NT2/D1 (cell line): Measurements from ENCODE around the gene BANP.
A peak's percentile ranks its signal among the peaks of the same experiment; 100 is the strongest.

ENCODE experiments used
- DNase-seq: peaks from one replicate; pipeline ENCODE4 v3.0.0-alpha.2; 2011; ENCODE audit warnings: low read depth, low spot score
- H3K27me3 ChIP-seq: 2 replicates; pipeline ENCODE4 v1.6.0; 2011; ENCODE audit warnings: mild to moderate bottlenecking; ENCODE audit not compliant: insufficient read length, insufficient read depth
- H3K36me3 ChIP-seq: 2 replicates; pipeline ENCODE4 v1.6.1; 2011; ENCODE audit warnings: mild to moderate bottlenecking, low read length, mixed read lengths; ENCODE audit not compliant: insufficient read depth, insufficient read length
- H3K4me1 ChIP-seq: 2 replicates; pipeline ENCODE4 v1.5.1; 2011; ENCODE audit not compliant: insufficient read depth, insufficient read length
- H3K4me3 ChIP-seq: 2 replicates; pipeline ENCODE4 v1.5.1; 2011; ENCODE audit warnings: low read depth; ENCODE audit not compliant: insufficient read length
- H3K9ac ChIP-seq: 2 replicates; pipeline ENCODE4 v1.6.0; 2011; ENCODE audit warnings: low read depth; ENCODE audit not compliant: insufficient read length
- H3K9me3 ChIP-seq: 2 replicates; pipeline ENCODE4 v1.5.1; 2011; ENCODE audit warnings: mild to moderate bottlenecking, low read length; ENCODE audit not compliant: insufficient read depth
- SUZ12 ChIP-seq: IDR thresholded peaks from 2 replicates; pipeline ENCODE4 v1.6.1; 2011; ENCODE audit not compliant: insufficient read length, insufficient read depth; ENCODE audit errors: extremely low read depth
- YY1 ChIP-seq: IDR thresholded peaks from 2 replicates; pipeline ENCODE4 v1.6.1; 2011; ENCODE audit not compliant: insufficient read length, insufficient read depth
- ZNF274 ChIP-seq: IDR thresholded peaks from 2 replicates; pipeline ENCODE4 v1.6.1; 2011; ENCODE audit warnings: mild to moderate bottlenecking, low read depth, low read length

Gene BANP

GRCh38 chr16:88009563-88010342 is 58.5 kb downstream of the BANP start:
- no peak overlapping the region for H3K4me3 ChIP-seq
- no peak for TF ChIP-seq YY1
- TF ChIP-seq SUZ12: no peak
- TF ChIP-seq ZNF274: no peak
- no peaks in the 10 kb centered on the region for H3K4me1 ChIP-seq
- peaks cover 79% of the 10 kb centered on the region for H3K36me3 ChIP-seq
- no peak overlapping the region for H3K9ac ChIP-seq
- no peaks in the 10 kb centered on the region for H3K27me3 ChIP-seq
- peaks cover 44% of the 10 kb centered on the region for H3K9me3 ChIP-seq
- DNase-seq: peak; percentile 43

GRCh38 chr16:88010343-88010967 is 59.2 kb downstream of the BANP start:
- TF ChIP-seq YY1 (no peak), SUZ12 (no peak), ZNF274 (no peak)
- Histone ChIP-seq H3K4me3 (no peak overlapping the region), H3K9ac (no peak overlapping the region), H3K9me3 (peaks cover 44% of the 10 kb centered on the region), H3K27me3 (no peaks in the 10 kb centered on the region), H3K4me1 (no peaks in the 10 kb centered on the region), H3K36me3 (peaks cover 77% of the 10 kb centered on the region)
- no peak for DNase-seq

DNA sequence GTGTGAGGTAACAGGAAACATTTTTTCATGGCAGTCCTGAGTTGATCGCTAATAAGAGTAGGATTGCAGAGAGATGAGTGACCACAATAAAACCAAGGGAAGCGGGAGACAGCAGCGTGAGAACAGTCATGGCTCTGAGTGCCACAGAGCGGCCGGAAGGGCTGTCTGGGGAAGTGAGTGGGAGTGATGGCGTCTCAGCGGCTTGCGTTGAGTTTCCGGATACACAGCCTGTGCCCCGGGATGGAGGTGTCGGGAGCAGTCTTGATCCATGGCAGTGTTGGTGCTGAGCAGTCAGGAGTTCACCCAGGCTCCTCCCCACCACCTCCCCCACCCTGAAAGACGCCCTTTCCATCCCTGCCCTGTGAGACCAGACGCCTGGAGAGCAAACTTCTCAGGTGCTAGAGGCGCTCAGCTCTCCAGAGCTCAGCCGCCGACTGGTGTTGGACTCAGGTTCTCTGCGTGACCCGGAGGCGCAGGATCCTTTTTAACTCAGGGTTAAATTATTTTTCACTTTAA is 59.8 kb downstream of the BANP start:
- H3K36me3 ChIP-seq: peaks cover 73% of the 10 kb centered on the region
- H3K9me3 ChIP-seq: peaks cover 44% of the 10 kb centered on the region
- H3K4me3 ChIP-seq: no peak overlapping the region
- no peaks in the 10 kb centered on the region for H3K4me1 ChIP-seq
- TF ChIP-seq ZNF274: no peak
- no peak overlapping the region for H3K9ac ChIP-seq
- no peak for DNase-seq
- no peaks in the 10 kb centered on the region for H3K27me3 ChIP-seq

- TF ChIP-seq ZNF274 (no peak), YY1 (no peak), SUZ12 (no peak)
- H3K9me3 ChIP-seq: peaks cover 40% of the 10 kb centered on the region
- no peak for DNase-seq
Observed at GRCh38 chr16:88012360-88012759, 61.1 kb downstream of the BANP start.

GRCh38 chr16:88013091-88013609 is 61.9 kb downstream of the BANP start:
- no peak overlapping the region for H3K9ac ChIP-seq
- H3K27me3 ChIP-seq: no peaks in the 10 kb centered on the region
- H3K36me3 ChIP-seq: peaks cover 75% of the 10 kb centered on the region
- no peak overlapping the region for H3K4me3 ChIP-seq
- peaks cover 32% of the 10 kb centered on the region for H3K9me3 ChIP-seq
- no peaks in the 10 kb centered on the region for H3K4me1 ChIP-seq
- DNase-seq: no peak
- TF ChIP-seq ZNF274 (no peak), YY1 (no peak), SUZ12 (no peak)

More at GRCh38 chr16:88012360-88012759, 61.1 kb downstream of the BANP start:
- Histone ChIP-seq H3K9ac (no peak overlapping the region), H3K27me3 (no peaks in the 10 kb centered on the region), H3K4me3 (no peak overlapping the region), H3K4me1 (no peaks in the 10 kb centered on the region), H3K36me3 (peaks cover 75% of the 10 kb centered on the region)

DNA sequence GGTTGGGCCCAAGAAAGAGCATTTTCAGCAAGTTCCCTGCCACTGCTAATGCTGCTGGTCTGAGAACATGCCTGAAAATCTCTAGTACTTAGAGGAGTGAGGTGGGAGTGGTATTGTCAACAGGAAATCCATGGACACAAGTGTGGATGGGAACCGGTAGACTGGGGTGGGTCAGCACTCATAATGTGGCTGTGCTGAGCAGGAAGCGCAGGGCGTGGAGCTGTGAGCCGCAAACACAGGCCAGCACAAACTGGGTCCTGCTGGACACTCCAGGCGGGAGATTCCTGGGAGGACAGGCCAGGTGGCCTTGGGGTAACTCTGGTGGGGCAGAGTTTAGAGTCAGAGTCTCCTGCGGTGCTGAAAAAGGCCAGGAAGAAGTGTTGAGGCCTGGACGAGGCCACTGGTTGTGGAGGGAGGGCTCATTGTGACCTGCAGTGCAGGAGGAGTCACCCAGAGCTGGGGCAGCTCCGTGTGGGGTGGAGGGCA is 62.6 kb downstream of the BANP start:
- no peak for DNase-seq
- peaks cover 74% of the 10 kb centered on the region for H3K36me3 ChIP-seq
- no peaks in the 10 kb centered on the region for H3K4me1 ChIP-seq
- H3K4me3 ChIP-seq: no peak overlapping the region
- H3K9ac ChIP-seq: no peak overlapping the region
- TF ChIP-seq ZNF274 (no peak), SUZ12 (no peak), YY1 (no peak)
- no peaks in the 10 kb centered on the region for H3K27me3 ChIP-seq
- H3K9me3 ChIP-seq: peaks cover 25% of the 10 kb centered on the region

- H3K4me1 ChIP-seq: no peaks in the 10 kb centered on the region
- no peak overlapping the region for H3K9ac ChIP-seq
- H3K36me3 ChIP-seq: peaks cover 71% of the 10 kb centered on the region
- peaks cover 20% of the 10 kb centered on the region; the same call in 1 of the 2 replicates for H3K9me3 ChIP-seq
- TF ChIP-seq YY1 (no peak), SUZ12 (no peak), ZNF274 (no peak)
- no peak for DNase-seq
- no peak overlapping the region for H3K4me3 ChIP-seq
- H3K27me3 ChIP-seq: no peaks in the 10 kb centered on the region
Observed at GRCh38 chr16:88014252-88014781, 63.1 kb downstream of the BANP start.
